HCT116 (cell line): ENCODE data around the gene PCDHGA4. TPM values are rescaled to one million over a fixed set of nuclear protein-coding genes. Genes with fewer than 3 reads are reported as not detected.

Experiments
- ATAC-seq: fragments of 200-7000 bp; cut with Tn5 transposase; 2 replicates; pipeline ENCODE4 v1.9.1; 2020; ENCODE audit warnings: mild to moderate bottlenecking, moderate library complexity
- BruUV-seq: library from RNA; stranded (reverse); fragments of 400-500 nt; replicated peaks from 2 replicates; lab custom pipeline; 2021; lab: Mats Ljungman, UMichigan
- CTCF ChIA-PET: fragments of 300-600 bp; sonication (Branson Sonifier 250); formaldehyde crosslinking; loops from one replicate; lab custom pipeline; 2021; ENCODE audit warnings: antibody characterized with exemption; lab: Charles Lee
- POLR2A ChIA-PET: fragments of 300-600, 350-600 bp; sonication (Branson Sonifier 250); formaldehyde crosslinking; loops from one replicate; lab custom pipeline; 2021; ENCODE audit warnings: antibody characterized with exemption; lab: Charles Lee
- RAD21 ChIA-PET, 2 experiments: fragments of 300-600 bp; sonication (Branson Sonifier 250); formaldehyde crosslinking; loops; one replicate each; lab custom pipeline; 2023; ENCODE audit warnings: low total read pairs in 2 of 2; ENCODE audit not compliant: uncharacterized antibody in 2 of 2, unreplicated experiment in 2 of 2, low non-redundant PET in 1 of 2; lab: Charles Lee
- DNase-seq: peaks from one replicate; pipeline ENCODE4 v3.0.0-alpha.2; 2010; ENCODE audit warnings: low read depth, low spot score
- H2AFZ ChIP-seq: fragments of 200-600 bp; shearing (Covaris generic), sonication (generic); 2 replicates; pipeline ENCODE4 v1.6.1; 2017; ENCODE audit warnings: low read depth, mixed run types, mixed read lengths, antibody characterized with exemption, low read length; ENCODE audit not compliant: poor library complexity, severe bottlenecking
- H3K27ac ChIP-seq: 2 replicates; pipeline ENCODE4 v1.5.1; 2012; ENCODE audit warnings: low read depth, low read length
- H3K27me3 ChIP-seq: fragments of 200-600 bp; sonication (generic); 2 replicates; pipeline ENCODE4 v1.6.1; 2016; ENCODE audit warnings: mixed run types, low read length, mixed read lengths; ENCODE audit not compliant: insufficient read depth
- H3K36me3 ChIP-seq, 2 experiments: fragments of 200-500 bp in 1 of 2; fragments of 200-600 bp in 1 of 2; sonication (Bioruptor generic) in 1 of 2; sonication (generic) in 1 of 2; 2 replicates each; pipeline versions ENCODE4 v1.5.1 to v1.6.1; 2014 to 2016; ENCODE audit warnings: low read length in 2 of 2, inconsistent platforms in 1 of 2, mixed read lengths in 1 of 2, mixed run types in 1 of 2; ENCODE audit not compliant: insufficient read depth in 2 of 2, control insufficient read depth in 1 of 2
- H3K4me1 ChIP-seq, 2 experiments: fragments of 200-600 bp in 1 of 2; sonication (generic) in 1 of 2; 2 replicates each; pipeline versions ENCODE4 v1.5.1 to v1.6.1; 2012 to 2017; ENCODE audit warnings: low read length in 2 of 2, inconsistent platforms in 1 of 2, mild to moderate bottlenecking in 1 of 2, mixed read lengths in 1 of 2, mixed run types in 1 of 2, moderate library complexity in 1 of 2; ENCODE audit not compliant: insufficient read depth in 2 of 2, control insufficient read depth in 1 of 2
- H3K4me2 ChIP-seq: fragments of 200-600 bp; sonication (generic); 2 replicates; pipeline ENCODE4 v1.6.1; 2017; ENCODE audit warnings: mixed run types, low read length, mixed read lengths
- H3K4me3 ChIP-seq, 2 experiments: fragments of 200-600 bp in 1 of 2; sonication (generic) in 1 of 2; replicated peaks in 1 of 2; 2 replicates each; pipeline ENCODE4 v1.5.1; 2011 to 2016; ENCODE audit warnings: low read length in 2 of 2, control low read depth in 1 of 2, low read depth in 1 of 2, mild to moderate bottlenecking in 1 of 2, mixed read lengths in 1 of 2, mixed run types in 1 of 2
- H3K79me2 ChIP-seq: fragments of 200-600 bp; sonication (generic); 2 replicates; pipeline ENCODE4 v1.6.1; 2017; ENCODE audit warnings: mild to moderate bottlenecking, mixed run types, low read length, moderate library complexity, mixed read lengths; ENCODE audit not compliant: insufficient read depth
- H3K9ac ChIP-seq: fragments of 200-600 bp; sonication (generic); 2 replicates; pipeline ENCODE4 v1.6.1; 2016; ENCODE audit warnings: low read length, mixed read lengths
- H3K9me2 ChIP-seq: fragments of 200-600 bp; sonication (generic), shearing (Covaris generic); 2 replicates; pipeline ENCODE4 v1.6.1; 2017; ENCODE audit warnings: mixed run types, mild to moderate bottlenecking, moderate library complexity; ENCODE audit not compliant: insufficient read depth
- H3K9me3 ChIP-seq, 2 experiments: fragments of 200-500 bp in 1 of 2; fragments of 200-600 bp in 1 of 2; sonication (Bioruptor generic) in 1 of 2; sonication (generic) in 1 of 2; 2 replicates each; pipeline ENCODE4 v1.6.1; 2014 to 2017; ENCODE audit warnings: low read length in 2 of 2, mixed read lengths in 2 of 2, inconsistent platforms in 1 of 2, low read depth in 1 of 2, mild to moderate bottlenecking in 1 of 2, mixed run types in 1 of 2, moderate library complexity in 1 of 2; ENCODE audit not compliant: control insufficient read depth in 1 of 2, insufficient read depth in 1 of 2
- H4K20me1 ChIP-seq: fragments of 200-600 bp; sonication (generic), shearing (Covaris generic); 2 replicates; pipeline ENCODE4 v1.6.1; 2017; ENCODE audit warnings: mixed run types, mild to moderate bottlenecking, moderate library complexity; ENCODE audit not compliant: insufficient read depth
- CBX3 ChIP-seq: IDR thresholded peaks from 2 replicates; pipeline ENCODE4 v1.6.1; 2012; ENCODE audit warnings: low read depth
- CEBPB ChIP-seq: IDR thresholded peaks from 2 replicates; pipeline ENCODE4 v1.6.1; 2012; ENCODE audit warnings: low read depth
- EGR1 ChIP-seq: IDR thresholded peaks from 2 replicates; pipeline ENCODE4 v1.6.1; 2012; ENCODE audit warnings: low read depth
- POLR2A ChIP-seq: IDR thresholded peaks from 2 replicates; pipeline ENCODE4 v1.7.0; 2011; ENCODE audit warnings: borderline replicate concordance; ENCODE audit not compliant: insufficient read depth, insufficient read length; ENCODE audit errors: extremely low read depth
- SIN3A ChIP-seq: IDR thresholded peaks from 2 replicates; pipeline ENCODE4 v1.6.1; 2012; ENCODE audit warnings: low read depth
- SRF ChIP-seq: IDR thresholded peaks from 2 replicates; pipeline ENCODE4 v1.6.1; 2012; ENCODE audit warnings: low read depth
- YY1 ChIP-seq: IDR thresholded peaks from 2 replicates; pipeline ENCODE4 v1.6.1; 2011; ENCODE audit warnings: low read length, low read depth, moderate library complexity, mild to moderate bottlenecking; ENCODE audit not compliant: insufficient replicate concordance; ENCODE audit errors: extremely low read depth
- ZNF274 ChIP-seq: fragments of 200-500 bp; sonication (Bioruptor generic); IDR thresholded peaks from 2 replicates; pipeline ENCODE4 v1.6.1; 2014; ENCODE audit warnings: mild to moderate bottlenecking, low read depth, low read length, inconsistent platforms
- intact Hi-C: fragments of 100-400 bp; cut with micrococcal nuclease; formaldehyde crosslinking; loops from 2 replicates; pipeline ENCODE4 v1.10.0; 2022
- total RNA-seq: library from RNA; stranded (reverse); gene quantifications from one replicate; pipeline ENCODE4 v1.2.1, GENCODE V29; 2021; ENCODE audit not compliant: unreplicated experiment
- TF ChIP-seq, protein P1 (sequence below): IDR thresholded peaks from 2 replicates; pipeline ENCODE4 v1.6.1; 2012
- TF ChIP-seq, protein P2 (sequence below), 3 experiments: fragments of 200-600 bp in 1 of 3; sonication (generic) in 1 of 3; IDR thresholded peaks in 2 of 3; conservative IDR thresholded peaks in 1 of 3; 2 replicates each; pipeline ENCODE4 v1.5.1; 2012 to 2017; ENCODE audit warnings: low read depth in 2 of 3, low read length in 2 of 3, antibody characterized with exemption in 1 of 3, borderline replicate concordance in 1 of 3, control low read depth in 1 of 3, mild to moderate bottlenecking in 1 of 3, mixed read lengths in 1 of 3, mixed run types in 1 of 3, moderate library complexity in 1 of 3; ENCODE audit not compliant: insufficient read depth in 1 of 3
- TF ChIP-seq, protein P3 (sequence below): IDR thresholded peaks from 2 replicates; pipeline ENCODE4 v1.6.1; 2012; ENCODE audit warnings: low read depth
- TF ChIP-seq, protein P4 (sequence below): IDR thresholded peaks from 2 replicates; pipeline ENCODE4 v1.6.1; 2011; ENCODE audit warnings: mild to moderate bottlenecking, low read length, moderate library complexity; ENCODE audit not compliant: insufficient replicate concordance; ENCODE audit errors: extremely low read depth
- TF ChIP-seq, protein P5 (sequence below): IDR thresholded peaks from 2 replicates; pipeline ENCODE4 v1.6.1; 2012

PCDHGA4 gene
- total RNA-seq, 1 experiment from 2014 or later, result not detected

DNA sequence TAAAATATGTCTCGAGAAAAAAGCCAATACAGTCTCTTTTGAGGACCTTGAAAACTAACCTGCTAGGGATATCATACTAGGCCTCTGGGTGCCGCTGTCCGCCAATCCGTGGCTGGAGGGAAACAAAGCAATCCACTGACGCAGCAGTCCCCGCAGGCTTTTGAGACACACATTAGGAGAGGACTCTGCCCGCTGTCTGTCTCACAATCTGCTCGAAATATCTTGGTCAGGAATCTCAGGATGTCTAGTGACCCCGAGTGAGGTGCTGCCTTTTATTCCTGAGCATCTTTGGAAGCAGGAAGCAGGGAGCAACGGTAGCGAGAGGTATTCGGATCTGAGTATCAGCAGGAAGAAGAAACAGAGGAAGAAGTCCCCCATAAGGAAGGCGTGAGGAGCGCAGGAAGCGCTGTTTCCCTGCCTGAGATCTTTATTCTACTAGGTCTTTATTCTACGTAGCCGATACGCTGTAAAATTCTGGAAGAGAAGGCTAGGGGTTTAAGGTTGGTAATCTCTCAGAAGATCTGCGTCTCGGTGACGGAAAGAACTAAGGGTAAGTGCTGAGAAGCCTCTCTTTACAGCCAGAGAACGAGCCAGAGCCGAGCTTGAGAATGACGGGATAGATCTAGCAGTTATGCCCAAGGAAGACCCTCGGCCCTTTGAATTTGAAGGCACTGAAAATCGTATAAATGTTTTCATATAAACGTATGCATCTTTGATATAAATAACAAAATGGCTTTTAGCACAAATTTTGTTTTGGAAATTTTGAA lies 28.6 kb upstream of the PCDHGA4 start:
- TF ChIP-seq ZNF274 (no peak), CEBPB (no peak), SRF (no peak), YY1 (no peak), POLR2A (no peak), SIN3A (no peak), CBX3 (no peak), EGR1 (no peak)
- TF ChIP-seq, protein P1, sequence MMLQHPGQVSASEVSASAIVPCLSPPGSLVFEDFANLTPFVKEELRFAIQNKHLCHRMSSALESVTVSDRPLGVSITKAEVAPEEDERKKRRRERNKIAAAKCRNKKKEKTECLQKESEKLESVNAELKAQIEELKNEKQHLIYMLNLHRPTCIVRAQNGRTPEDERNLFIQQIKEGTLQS, result no peak
- TF ChIP-seq, protein P2, sequence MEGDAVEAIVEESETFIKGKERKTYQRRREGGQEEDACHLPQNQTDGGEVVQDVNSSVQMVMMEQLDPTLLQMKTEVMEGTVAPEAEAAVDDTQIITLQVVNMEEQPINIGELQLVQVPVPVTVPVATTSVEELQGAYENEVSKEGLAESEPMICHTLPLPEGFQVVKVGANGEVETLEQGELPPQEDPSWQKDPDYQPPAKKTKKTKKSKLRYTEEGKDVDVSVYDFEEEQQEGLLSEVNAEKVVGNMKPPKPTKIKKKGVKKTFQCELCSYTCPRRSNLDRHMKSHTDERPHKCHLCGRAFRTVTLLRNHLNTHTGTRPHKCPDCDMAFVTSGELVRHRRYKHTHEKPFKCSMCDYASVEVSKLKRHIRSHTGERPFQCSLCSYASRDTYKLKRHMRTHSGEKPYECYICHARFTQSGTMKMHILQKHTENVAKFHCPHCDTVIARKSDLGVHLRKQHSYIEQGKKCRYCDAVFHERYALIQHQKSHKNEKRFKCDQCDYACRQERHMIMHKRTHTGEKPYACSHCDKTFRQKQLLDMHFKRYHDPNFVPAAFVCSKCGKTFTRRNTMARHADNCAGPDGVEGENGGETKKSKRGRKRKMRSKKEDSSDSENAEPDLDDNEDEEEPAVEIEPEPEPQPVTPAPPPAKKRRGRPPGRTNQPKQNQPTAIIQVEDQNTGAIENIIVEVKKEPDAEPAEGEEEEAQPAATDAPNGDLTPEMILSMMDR (IDR thresholded peaks at IDR 0.05 in 2 of 3, conservative IDR thresholded peaks at IDR 0.05 in 1 of 3; ENCODE audit: borderline replicate concordance in 1 of 3, insufficient read depth in 1 of 3, low read depth in 2 of 3, low read length in 2 of 3), result no peak
- TF ChIP-seq, protein P3, sequence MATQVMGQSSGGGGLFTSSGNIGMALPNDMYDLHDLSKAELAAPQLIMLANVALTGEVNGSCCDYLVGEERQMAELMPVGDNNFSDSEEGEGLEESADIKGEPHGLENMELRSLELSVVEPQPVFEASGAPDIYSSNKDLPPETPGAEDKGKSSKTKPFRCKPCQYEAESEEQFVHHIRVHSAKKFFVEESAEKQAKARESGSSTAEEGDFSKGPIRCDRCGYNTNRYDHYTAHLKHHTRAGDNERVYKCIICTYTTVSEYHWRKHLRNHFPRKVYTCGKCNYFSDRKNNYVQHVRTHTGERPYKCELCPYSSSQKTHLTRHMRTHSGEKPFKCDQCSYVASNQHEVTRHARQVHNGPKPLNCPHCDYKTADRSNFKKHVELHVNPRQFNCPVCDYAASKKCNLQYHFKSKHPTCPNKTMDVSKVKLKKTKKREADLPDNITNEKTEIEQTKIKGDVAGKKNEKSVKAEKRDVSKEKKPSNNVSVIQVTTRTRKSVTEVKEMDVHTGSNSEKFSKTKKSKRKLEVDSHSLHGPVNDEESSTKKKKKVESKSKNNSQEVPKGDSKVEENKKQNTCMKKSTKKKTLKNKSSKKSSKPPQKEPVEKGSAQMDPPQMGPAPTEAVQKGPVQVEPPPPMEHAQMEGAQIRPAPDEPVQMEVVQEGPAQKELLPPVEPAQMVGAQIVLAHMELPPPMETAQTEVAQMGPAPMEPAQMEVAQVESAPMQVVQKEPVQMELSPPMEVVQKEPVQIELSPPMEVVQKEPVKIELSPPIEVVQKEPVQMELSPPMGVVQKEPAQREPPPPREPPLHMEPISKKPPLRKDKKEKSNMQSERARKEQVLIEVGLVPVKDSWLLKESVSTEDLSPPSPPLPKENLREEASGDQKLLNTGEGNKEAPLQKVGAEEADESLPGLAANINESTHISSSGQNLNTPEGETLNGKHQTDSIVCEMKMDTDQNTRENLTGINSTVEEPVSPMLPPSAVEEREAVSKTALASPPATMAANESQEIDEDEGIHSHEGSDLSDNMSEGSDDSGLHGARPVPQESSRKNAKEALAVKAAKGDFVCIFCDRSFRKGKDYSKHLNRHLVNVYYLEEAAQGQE, result no peak
- TF ChIP-seq, protein P4, sequence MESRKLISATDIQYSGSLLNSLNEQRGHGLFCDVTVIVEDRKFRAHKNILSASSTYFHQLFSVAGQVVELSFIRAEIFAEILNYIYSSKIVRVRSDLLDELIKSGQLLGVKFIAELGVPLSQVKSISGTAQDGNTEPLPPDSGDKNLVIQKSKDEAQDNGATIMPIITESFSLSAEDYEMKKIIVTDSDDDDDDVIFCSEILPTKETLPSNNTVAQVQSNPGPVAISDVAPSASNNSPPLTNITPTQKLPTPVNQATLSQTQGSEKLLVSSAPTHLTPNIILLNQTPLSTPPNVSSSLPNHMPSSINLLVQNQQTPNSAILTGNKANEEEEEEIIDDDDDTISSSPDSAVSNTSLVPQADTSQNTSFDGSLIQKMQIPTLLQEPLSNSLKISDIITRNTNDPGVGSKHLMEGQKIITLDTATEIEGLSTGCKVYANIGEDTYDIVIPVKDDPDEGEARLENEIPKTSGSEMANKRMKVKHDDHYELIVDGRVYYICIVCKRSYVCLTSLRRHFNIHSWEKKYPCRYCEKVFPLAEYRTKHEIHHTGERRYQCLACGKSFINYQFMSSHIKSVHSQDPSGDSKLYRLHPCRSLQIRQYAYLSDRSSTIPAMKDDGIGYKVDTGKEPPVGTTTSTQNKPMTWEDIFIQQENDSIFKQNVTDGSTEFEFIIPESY, result no peak
- TF ChIP-seq, protein P5, sequence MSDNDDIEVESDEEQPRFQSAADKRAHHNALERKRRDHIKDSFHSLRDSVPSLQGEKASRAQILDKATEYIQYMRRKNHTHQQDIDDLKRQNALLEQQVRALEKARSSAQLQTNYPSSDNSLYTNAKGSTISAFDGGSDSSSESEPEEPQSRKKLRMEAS, result no peak
- H2AFZ ChIP-seq, result no peak overlapping the region
- H3K4me2 ChIP-seq, result no peak overlapping the region
- no peaks in the 10 kb centered on the region for H4K20me1 ChIP-seq
- H3K79me2 ChIP-seq, result no peaks in the 10 kb centered on the region
- DNase-seq, result no peak
- no peak overlapping the region for H3K27ac ChIP-seq
- no TSS peak for BruUV-seq
- ChIA-PET RAD21 (no interaction called here), CTCF (no interaction called here), POLR2A (no interaction called here)
- no peak overlapping the region for H3K9ac ChIP-seq
- intact Hi-C loops, result no loop called here
- no peak for ATAC-seq
- peaks cover 0 to 4% of the 10 kb centered on the region in 2 experiments; a peak in 2 of 4 replicates for H3K9me3 ChIP-seq
- H3K4me3 ChIP-seq, result no peak overlapping the region
- no peaks in the 10 kb centered on the region for H3K36me3 ChIP-seq
- H3K9me2 ChIP-seq, result no peaks in the 10 kb centered on the region
- peaks cover 0 to 2% of the 10 kb centered on the region in 2 experiments; a peak in 1 of 4 replicates for H3K4me1 ChIP-seq
- no peaks in the 10 kb centered on the region for H3K27me3 ChIP-seq
